ENCODE results near the gene TMEM168. TPM values are rescaled to one million over a fixed set of nuclear protein-coding genes. Genes with fewer than 3 reads are reported as not detected.

Gene TMEM168
- total RNA-seq, 1 donor from 2014 or later = 63.0 TPM

DNA sequence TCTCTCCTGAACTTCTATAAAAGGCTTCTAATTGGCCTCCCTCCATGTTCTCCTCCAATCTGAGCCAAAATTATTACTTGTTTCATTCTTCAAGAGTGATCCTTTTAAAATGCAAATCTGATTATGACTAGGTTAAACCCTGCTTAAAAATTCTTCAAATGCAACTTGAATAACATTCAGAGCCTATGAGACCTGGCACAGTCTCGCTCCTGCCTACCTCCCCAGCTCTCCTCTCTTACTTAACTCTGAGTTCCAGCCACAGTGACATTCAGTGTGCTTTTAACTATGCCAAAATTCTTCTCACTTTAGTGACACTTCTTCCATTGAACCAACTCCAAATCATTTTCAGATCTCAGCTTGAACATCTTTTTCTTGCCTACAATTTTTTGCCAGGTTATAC lies 68.8 kb downstream of the TMEM168 start:
- no peak for DNase-seq (ENCODE audit: low spot score)

GRCh38 chr7:112715525-112715924 lies 74.7 kb downstream of the TMEM168 start:
- DNase-seq (ENCODE audit: low spot score) = no peak

DNA sequence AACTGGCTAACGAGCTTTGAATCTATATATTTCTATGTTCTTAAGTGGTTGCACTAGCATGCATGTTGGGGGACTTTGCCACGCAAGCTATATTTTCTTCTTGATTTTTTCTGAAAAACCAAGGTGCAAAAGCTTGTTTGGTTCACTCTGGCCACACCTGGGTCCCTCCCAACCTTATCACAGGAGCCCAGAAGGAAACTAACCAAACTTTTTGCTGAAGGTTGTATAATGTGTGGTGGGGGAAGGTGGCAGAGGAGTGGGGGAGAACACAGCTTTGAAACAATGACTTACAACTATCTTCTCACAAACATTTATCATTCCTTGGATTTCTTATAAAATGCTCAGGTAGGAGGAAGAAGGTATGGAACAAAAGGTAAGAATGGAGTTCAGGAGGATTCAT lies 75.3 kb downstream of the TMEM168 start:
- no peak for DNase-seq (ENCODE audit: low spot score)
